ENCODE data around the gene PCYOX1L.

PCYOX1L gene

DNA sequence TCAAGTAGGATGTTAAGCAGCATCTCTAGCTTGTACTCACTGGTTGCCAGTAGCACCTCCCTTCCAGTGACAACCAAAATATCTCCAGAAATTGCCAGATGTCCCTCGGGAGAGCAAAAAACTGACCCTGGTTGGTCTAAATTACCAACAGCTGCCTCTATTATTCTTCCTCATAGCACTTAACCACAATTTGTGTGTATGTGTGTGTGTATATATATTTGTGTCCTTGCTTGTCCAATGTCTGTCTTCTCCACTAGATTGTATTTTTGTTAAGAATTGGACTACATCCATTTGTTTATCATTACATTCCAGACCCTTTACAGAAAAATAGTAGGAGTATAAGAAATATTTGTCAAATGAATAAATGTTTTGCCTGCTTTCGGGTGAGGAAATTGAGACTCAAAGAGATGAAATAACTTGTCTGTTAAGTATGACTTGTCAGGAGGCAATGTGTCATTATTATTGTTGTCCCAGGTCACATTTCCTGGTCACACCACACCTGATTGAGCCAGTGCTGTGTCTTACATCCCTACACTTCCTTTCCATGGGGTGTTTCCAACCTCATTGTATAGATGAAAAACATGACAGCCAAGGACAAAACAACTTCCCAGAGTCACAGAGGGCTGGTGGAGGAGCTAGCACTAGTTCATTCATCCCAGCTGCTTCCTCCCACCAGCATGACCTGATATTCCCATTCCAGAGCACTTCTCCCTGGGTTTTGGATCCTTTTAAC, 24.0 kb upstream of the PCYOX1L start:
- DNase-seq (ENCODE audit: low spot score) = no peak
- TF ChIP-seq, protein P1, sequence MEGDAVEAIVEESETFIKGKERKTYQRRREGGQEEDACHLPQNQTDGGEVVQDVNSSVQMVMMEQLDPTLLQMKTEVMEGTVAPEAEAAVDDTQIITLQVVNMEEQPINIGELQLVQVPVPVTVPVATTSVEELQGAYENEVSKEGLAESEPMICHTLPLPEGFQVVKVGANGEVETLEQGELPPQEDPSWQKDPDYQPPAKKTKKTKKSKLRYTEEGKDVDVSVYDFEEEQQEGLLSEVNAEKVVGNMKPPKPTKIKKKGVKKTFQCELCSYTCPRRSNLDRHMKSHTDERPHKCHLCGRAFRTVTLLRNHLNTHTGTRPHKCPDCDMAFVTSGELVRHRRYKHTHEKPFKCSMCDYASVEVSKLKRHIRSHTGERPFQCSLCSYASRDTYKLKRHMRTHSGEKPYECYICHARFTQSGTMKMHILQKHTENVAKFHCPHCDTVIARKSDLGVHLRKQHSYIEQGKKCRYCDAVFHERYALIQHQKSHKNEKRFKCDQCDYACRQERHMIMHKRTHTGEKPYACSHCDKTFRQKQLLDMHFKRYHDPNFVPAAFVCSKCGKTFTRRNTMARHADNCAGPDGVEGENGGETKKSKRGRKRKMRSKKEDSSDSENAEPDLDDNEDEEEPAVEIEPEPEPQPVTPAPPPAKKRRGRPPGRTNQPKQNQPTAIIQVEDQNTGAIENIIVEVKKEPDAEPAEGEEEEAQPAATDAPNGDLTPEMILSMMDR (IDR thresholded peaks at IDR 0.05; ENCODE audit: poor library complexity, severe bottlenecking) = no peak
- H3K27me3 ChIP-seq (ENCODE audit: insufficient read depth, poor library complexity, severe bottlenecking) = no peaks in the 10 kb centered on the region

DNA sequence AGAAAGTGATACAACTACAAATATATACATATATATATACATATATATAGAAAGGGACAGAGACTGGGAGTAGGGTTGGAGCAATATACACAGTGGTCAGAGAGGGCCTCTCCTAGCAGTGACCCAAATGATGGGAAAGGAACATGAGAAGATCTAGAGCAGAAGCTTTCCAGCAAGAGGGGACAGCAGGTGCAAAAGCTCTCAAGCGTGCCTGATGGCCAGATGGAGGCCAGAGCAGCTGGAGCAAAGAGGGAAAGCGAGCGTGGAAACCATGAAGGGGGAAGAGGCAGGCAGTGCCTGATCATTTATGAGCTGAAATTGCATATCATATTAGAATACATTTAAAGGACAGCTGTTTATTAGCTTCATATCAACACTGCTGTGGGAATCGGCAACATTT, 20.1 kb upstream of the PCYOX1L start:
- H3K36me3 ChIP-seq (ENCODE audit: low read depth) = peaks cover 33% of the 10 kb centered on the region
- no peaks in the 10 kb centered on the region for H3K4me1 ChIP-seq (ENCODE audit: insufficient read depth, poor library complexity, severe bottlenecking)
- DNase-seq (ENCODE audit: low spot score) (no peak), ATAC-seq (ENCODE audit: low read depth) (no peak)
- TF ChIP-seq, protein P1 (IDR thresholded peaks at IDR 0.05; ENCODE audit: poor library complexity, severe bottlenecking) = no peak
- no peaks in the 10 kb centered on the region for H3K27me3 ChIP-seq (ENCODE audit: insufficient read depth, poor library complexity, severe bottlenecking)
- H3K27ac ChIP-seq (ENCODE audit: poor library complexity, severe bottlenecking) = no peak overlapping the region
- H3K4me3 ChIP-seq (ENCODE audit: severe bottlenecking) = no peak overlapping the region
- H3K9me3 ChIP-seq (ENCODE audit: severe bottlenecking) = no peaks in the 10 kb centered on the region

More for the DNA sequence above, 24.0 kb upstream of the PCYOX1L start:
- Histone ChIP-seq H3K27ac (ENCODE audit: poor library complexity, severe bottlenecking) (no peak overlapping the region), H3K9me3 (ENCODE audit: severe bottlenecking) (no peaks in the 10 kb centered on the region), H3K4me3 (ENCODE audit: severe bottlenecking) (no peak overlapping the region), H3K4me1 (ENCODE audit: insufficient read depth, poor library complexity, severe bottlenecking) (no peaks in the 10 kb centered on the region), H3K36me3 (ENCODE audit: low read depth) (peaks cover 33% of the 10 kb centered on the region)
- ATAC-seq (ENCODE audit: low read depth) = no peak

DNA sequence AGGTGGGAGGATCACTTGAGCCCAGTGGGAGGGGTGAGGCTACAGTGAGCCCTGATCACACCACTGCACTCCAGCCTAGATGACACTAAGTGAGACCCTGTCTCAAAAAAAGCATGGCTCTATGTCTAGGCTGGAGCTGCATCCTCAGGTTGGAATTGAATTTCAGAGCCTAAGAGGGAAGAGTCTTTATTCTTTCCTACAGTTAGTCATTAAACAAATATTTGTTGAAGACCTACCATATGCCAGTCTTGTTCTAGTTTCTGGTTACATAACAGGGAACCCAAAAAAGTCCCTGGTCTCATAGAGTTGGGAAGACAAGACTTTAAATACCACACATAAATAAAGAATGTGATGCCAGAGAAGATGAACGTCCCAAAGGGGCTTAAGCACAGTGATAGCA, 19.5 kb upstream of the PCYOX1L start:
- Histone ChIP-seq H3K27ac (ENCODE audit: poor library complexity, severe bottlenecking) (no peak overlapping the region), H3K36me3 (ENCODE audit: low read depth) (peaks cover 29% of the 10 kb centered on the region), H3K27me3 (ENCODE audit: insufficient read depth, poor library complexity, severe bottlenecking) (no peaks in the 10 kb centered on the region), H3K9me3 (ENCODE audit: severe bottlenecking) (no peaks in the 10 kb centered on the region), H3K4me3 (ENCODE audit: severe bottlenecking) (no peak overlapping the region), H3K4me1 (ENCODE audit: insufficient read depth, poor library complexity, severe bottlenecking) (no peaks in the 10 kb centered on the region)
- DNase-seq (ENCODE audit: low spot score) = no peak
- TF ChIP-seq, protein P1 (IDR thresholded peaks at IDR 0.05; ENCODE audit: poor library complexity, severe bottlenecking) = no peak
- peak; percentile 35; the same call in 1 of the 3 replicates for ATAC-seq (ENCODE audit: low read depth)

DNA sequence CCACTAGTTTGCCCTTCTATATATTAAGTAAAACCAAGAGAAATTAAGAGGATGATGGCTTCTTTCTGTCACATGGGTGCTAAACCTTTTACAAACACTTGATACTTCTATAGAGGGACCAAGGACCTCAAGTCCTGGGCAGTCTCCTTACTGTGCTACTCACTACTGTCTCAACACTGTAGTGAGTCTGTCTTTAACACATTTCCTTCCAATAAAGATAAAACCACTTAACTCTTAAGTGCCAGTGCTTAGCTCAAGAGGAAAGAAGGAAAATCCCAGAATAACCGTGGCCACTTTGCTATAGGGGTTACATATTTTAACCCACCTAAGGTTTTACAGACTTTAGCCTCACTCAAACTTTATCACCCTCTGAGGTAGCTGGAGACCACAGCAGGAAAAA, 16.9 kb upstream of the PCYOX1L start:
- TF ChIP-seq, protein P1 (IDR thresholded peaks at IDR 0.05; ENCODE audit: poor library complexity, severe bottlenecking) = no peak
- peaks cover 15% of the 10 kb centered on the region for H3K36me3 ChIP-seq (ENCODE audit: low read depth)
- H3K27me3 ChIP-seq (ENCODE audit: insufficient read depth, poor library complexity, severe bottlenecking) = no peaks in the 10 kb centered on the region
- no peaks in the 10 kb centered on the region for H3K4me1 ChIP-seq (ENCODE audit: insufficient read depth, poor library complexity, severe bottlenecking)
- no peaks in the 10 kb centered on the region for H3K9me3 ChIP-seq (ENCODE audit: severe bottlenecking)
- no peak for ATAC-seq (ENCODE audit: low read depth)
- H3K27ac ChIP-seq (ENCODE audit: poor library complexity, severe bottlenecking) = no peak overlapping the region
- no peak for DNase-seq (ENCODE audit: low spot score)
- no peak overlapping the region for H3K4me3 ChIP-seq (ENCODE audit: severe bottlenecking)

DNA sequence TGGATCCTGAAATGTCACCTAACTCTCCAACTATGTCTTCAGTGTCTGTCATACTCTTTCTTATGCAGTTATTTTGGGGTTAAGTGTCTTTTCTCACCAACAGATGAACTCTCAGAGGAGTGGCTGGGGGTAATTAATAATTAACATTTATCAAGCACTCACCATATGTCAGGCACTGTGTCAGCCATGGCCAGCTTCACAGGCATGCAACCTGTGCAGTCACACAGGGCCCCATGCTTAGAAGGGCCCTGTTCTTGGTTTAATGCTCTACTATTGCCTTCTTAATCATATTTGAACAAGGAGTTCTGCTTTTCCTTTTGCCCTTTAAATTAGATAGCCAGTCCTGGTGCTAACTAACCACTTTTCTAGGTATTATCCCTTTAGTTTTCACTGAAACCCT, 16.0 kb upstream of the PCYOX1L start:
- H3K27me3 ChIP-seq (ENCODE audit: insufficient read depth, poor library complexity, severe bottlenecking) = no peaks in the 10 kb centered on the region
- no peak for DNase-seq (ENCODE audit: low spot score)
- TF ChIP-seq, protein P1 (IDR thresholded peaks at IDR 0.05; ENCODE audit: poor library complexity, severe bottlenecking) = no peak
- H3K9me3 ChIP-seq (ENCODE audit: severe bottlenecking) = no peaks in the 10 kb centered on the region
- no peak for ATAC-seq (ENCODE audit: low read depth)
- H3K4me1 ChIP-seq (ENCODE audit: insufficient read depth, poor library complexity, severe bottlenecking) = peaks cover 2% of the 10 kb centered on the region
- no peak overlapping the region for H3K4me3 ChIP-seq (ENCODE audit: severe bottlenecking)
- no peak overlapping the region for H3K27ac ChIP-seq (ENCODE audit: poor library complexity, severe bottlenecking)
- peaks cover 10% of the 10 kb centered on the region for H3K36me3 ChIP-seq (ENCODE audit: low read depth)
